Measurements from ENCODE around the gene TSNAXIP1. TPM values are rescaled to one million over a fixed set of nuclear protein-coding genes. Genes with fewer than 3 reads are reported as not detected.
A peak's percentile ranks its signal among the peaks of the same experiment; 100 is the strongest.

TSNAXIP1 gene
- total and polyA plus RNA-seq, 2 experiments from 2014 or later = 0.97 to 2.4 TPM

GRCh38 chr16:67846063-67846319, 39.3 kb downstream of the TSNAXIP1 start:
- Histone ChIP-seq H4K20me1 (replicated peaks; ENCODE audit: insufficient read depth) (peaks cover 39% of the 10 kb centered on the region), H3K9me2 (ENCODE audit: insufficient read depth) (no peaks in the 10 kb centered on the region), H3K27me3 (ENCODE audit: insufficient read depth) (no peaks in the 10 kb centered on the region), H3K79me2 (replicated peaks; ENCODE audit: insufficient read depth) (peaks cover 68% of the 10 kb centered on the region), H3K27ac (ENCODE audit: low read depth) (peak overlapping the region; percentile 97), H3K36me3 (ENCODE audit: insufficient read depth) (0 out of 2 replicates have a peak, but pooled peaks cover 3% of the 10 kb centered on the region), H2AFZ (peak overlapping the region; percentile 53; the same call in 1 of the 2 replicates), H3K4me2 (peak overlapping the region; percentile 87), H3F3A (replicated peaks; ENCODE audit: low read depth) (peaks cover 37% of the 10 kb centered on the region), H3K4me1 (ENCODE audit: insufficient read depth) (peaks cover 37% of the 10 kb centered on the region), H3K4me3 (peak overlapping the region; percentile 91)
- TF ChIP-seq, protein P1, sequence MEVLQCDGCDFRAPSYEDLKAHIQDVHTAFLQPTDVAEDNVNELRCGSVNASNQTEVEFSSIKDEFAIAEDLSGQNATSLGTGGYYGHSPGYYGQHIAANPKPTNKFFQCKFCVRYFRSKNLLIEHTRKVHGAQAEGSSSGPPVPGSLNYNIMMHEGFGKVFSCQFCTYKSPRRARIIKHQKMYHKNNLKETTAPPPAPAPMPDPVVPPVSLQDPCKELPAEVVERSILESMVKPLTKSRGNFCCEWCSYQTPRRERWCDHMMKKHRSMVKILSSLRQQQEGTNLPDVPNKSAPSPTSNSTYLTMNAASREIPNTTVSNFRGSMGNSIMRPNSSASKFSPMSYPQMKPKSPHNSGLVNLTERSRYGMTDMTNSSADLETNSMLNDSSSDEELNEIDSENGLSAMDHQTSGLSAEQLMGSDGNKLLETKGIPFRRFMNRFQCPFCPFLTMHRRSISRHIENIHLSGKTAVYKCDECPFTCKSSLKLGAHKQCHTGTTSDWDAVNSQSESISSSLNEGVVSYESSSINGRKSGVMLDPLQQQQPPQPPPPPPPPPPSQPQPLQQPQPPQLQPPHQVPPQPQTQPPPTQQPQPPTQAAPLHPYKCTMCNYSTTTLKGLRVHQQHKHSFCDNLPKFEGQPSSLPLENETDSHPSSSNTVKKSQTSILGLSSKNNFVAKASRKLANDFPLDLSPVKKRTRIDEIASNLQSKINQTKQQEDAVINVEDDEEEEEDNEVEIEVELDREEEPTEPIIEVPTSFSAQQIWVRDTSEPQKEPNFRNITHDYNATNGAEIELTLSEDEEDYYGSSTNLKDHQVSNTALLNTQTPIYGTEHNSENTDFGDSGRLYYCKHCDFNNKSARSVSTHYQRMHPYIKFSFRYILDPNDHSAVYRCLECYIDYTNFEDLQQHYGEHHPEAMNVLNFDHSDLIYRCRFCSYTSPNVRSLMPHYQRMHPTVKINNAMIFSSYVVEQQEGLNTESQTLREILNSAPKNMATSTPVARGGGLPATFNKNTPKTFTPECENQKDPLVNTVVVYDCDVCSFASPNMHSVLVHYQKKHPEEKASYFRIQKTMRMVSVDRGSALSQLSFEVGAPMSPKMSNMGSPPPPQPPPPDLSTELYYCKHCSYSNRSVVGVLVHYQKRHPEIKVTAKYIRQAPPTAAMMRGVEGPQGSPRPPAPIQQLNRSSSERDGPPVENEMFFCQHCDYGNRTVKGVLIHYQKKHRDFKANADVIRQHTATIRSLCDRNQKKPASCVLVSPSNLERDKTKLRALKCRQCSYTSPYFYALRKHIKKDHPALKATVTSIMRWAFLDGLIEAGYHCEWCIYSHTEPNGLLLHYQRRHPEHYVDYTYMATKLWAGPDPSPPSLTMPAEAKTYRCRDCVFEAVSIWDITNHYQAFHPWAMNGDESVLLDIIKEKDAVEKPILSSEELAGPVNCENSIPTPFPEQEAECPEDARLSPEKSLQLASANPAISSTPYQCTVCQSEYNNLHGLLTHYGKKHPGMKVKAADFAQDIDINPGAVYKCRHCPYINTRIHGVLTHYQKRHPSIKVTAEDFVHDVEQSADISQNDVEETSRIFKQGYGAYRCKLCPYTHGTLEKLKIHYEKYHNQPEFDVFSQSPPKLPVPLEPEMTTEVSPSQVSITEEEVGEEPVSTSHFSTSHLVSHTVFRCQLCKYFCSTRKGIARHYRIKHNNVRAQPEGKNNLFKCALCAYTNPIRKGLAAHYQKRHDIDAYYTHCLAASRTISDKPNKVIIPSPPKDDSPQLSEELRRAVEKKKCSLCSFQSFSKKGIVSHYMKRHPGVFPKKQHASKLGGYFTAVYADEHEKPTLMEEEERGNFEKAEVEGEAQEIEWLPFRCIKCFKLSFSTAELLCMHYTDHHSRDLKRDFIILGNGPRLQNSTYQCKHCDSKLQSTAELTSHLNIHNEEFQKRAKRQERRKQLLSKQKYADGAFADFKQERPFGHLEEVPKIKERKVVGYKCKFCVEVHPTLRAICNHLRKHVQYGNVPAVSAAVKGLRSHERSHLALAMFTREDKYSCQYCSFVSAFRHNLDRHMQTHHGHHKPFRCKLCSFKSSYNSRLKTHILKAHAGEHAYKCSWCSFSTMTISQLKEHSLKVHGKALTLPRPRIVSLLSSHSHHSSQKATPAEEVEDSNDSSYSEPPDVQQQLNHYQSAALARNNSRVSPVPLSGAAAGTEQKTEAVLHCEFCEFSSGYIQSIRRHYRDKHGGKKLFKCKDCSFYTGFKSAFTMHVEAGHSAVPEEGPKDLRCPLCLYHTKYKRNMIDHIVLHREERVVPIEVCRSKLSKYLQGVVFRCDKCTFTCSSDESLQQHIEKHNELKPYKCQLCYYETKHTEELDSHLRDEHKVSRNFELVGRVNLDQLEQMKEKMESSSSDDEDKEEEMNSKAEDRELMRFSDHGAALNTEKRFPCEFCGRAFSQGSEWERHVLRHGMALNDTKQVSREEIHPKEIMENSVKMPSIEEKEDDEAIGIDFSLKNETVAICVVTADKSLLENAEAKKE (CRISPR knock-in tag; IDR thresholded peaks at IDR 0.05) = no peak
- no peak for TF ChIP-seq EZH2phosphoT487 (IDR thresholded peaks at IDR 0.05; ENCODE audit: unreplicated experiment)
- no peak for TF ChIP-seq JUNB (IDR thresholded peaks at IDR 0.05; ENCODE audit: unreplicated experiment)
- no peak for TF ChIP-seq STAT1 (IDR thresholded peaks at IDR 0.05; ENCODE audit: unreplicated experiment)
- TF ChIP-seq ETS1 (IDR thresholded peaks at IDR 0.05) = no peak
- no peak for TF ChIP-seq NANOG (IDR thresholded peaks at IDR 0.05; ENCODE audit: borderline replicate concordance)
- no peak for TF ChIP-seq ZNF114 (CRISPR knock-in tag; IDR thresholded peaks at IDR 0.05)
- TF ChIP-seq CREB1 (CRISPR knock-in tag; IDR thresholded peaks at IDR 0.05; ENCODE audit: low read depth) = no peak
- TF ChIP-seq, protein P2, sequence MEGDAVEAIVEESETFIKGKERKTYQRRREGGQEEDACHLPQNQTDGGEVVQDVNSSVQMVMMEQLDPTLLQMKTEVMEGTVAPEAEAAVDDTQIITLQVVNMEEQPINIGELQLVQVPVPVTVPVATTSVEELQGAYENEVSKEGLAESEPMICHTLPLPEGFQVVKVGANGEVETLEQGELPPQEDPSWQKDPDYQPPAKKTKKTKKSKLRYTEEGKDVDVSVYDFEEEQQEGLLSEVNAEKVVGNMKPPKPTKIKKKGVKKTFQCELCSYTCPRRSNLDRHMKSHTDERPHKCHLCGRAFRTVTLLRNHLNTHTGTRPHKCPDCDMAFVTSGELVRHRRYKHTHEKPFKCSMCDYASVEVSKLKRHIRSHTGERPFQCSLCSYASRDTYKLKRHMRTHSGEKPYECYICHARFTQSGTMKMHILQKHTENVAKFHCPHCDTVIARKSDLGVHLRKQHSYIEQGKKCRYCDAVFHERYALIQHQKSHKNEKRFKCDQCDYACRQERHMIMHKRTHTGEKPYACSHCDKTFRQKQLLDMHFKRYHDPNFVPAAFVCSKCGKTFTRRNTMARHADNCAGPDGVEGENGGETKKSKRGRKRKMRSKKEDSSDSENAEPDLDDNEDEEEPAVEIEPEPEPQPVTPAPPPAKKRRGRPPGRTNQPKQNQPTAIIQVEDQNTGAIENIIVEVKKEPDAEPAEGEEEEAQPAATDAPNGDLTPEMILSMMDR (conservative IDR thresholded peaks at IDR 0.05; ENCODE audit: low read depth in 2 of 2) = no peak
- TF ChIP-seq REST (IDR thresholded peaks at IDR 0.05; ENCODE audit: unreplicated experiment) = no peak
- Mint-ChIP-seq H3K4me1 (peaks cover 43% of the 10 kb centered on the region), H3K27me3 (ENCODE audit: insufficient read depth, low read depth, poor library complexity) (peaks cover 14% of the 10 kb centered on the region), H3K27ac (peak overlapping the region; percentile 95), H3K36me3 (ENCODE audit: low read depth) (peaks cover 25% of the 10 kb centered on the region), H3K9me3 (no peaks in the 10 kb centered on the region), H3K4me3 (peak overlapping the region; percentile 80)
- ATAC-seq (no peak), DNase-seq (ENCODE audit: low spot score) (no peak)

All from GM23338 (cell line).